ENCODE measurements around the gene CPED1. TPM values are rescaled to one million over a fixed set of nuclear protein-coding genes. Genes with fewer than 3 reads are reported as not detected.
"Not testable (repeated sequence)": the region's sequence is repeated elsewhere in the genome, so short reads cannot be mapped to it uniquely, and the experiment has no call there.

The CPED1 gene
- total RNA-seq, 2 experiments from 2014 or later = not detected

GRCh38 chr7:121244120-121244870 is 255.8 kb downstream of the CPED1 start:
- ATAC-seq (no peak), DNase-seq (no peak)
- TF ChIP-seq CTCF (IDR thresholded peaks at IDR 0.05) = no peak
- intact Hi-C loops (cut with micrococcal nuclease) = no loop called here
- H3K27ac Mint-ChIP-seq = no peak overlapping the region
- no peaks in the 10 kb centered on the region for H3K27me3 Mint-ChIP-seq
- ChIA-PET POLR2A (no interaction called here), CTCF (no interaction called here)
- no peaks in the 10 kb centered on the region for H3K36me3 Mint-ChIP-seq (ENCODE audit: low read depth)
- H3K9me3 Mint-ChIP-seq = peaks cover 6% of the 10 kb centered on the region
- H3K4me3 Mint-ChIP-seq = no peak overlapping the region
- H3K4me1 Mint-ChIP-seq (ENCODE audit: low read depth) = no peaks in the 10 kb centered on the region

GRCh38 chr7:121251367-121251766 is 262.9 kb downstream of the CPED1 start:
- H3K4me1 Mint-ChIP-seq (ENCODE audit: low read depth); H3K4me3 Mint-ChIP-seq; POLR2A ChIA-PET; H3K27ac Mint-ChIP-seq; H3K9me3 Mint-ChIP-seq; DNase-seq; H3K27me3 Mint-ChIP-seq; intact Hi-C loops (cut with micrococcal nuclease); CTCF ChIA-PET; ATAC-seq; H3K36me3 Mint-ChIP-seq (ENCODE audit: low read depth): not testable (repeated sequence)

GRCh38 chr7:121252523-121253235 is 264.2 kb downstream of the CPED1 start:
- H3K9me3 Mint-ChIP-seq; H3K27me3 Mint-ChIP-seq; H3K27ac Mint-ChIP-seq; POLR2A ChIA-PET; H3K4me3 Mint-ChIP-seq; H3K36me3 Mint-ChIP-seq (ENCODE audit: low read depth); H3K4me1 Mint-ChIP-seq (ENCODE audit: low read depth); CTCF ChIA-PET; intact Hi-C loops (cut with micrococcal nuclease); DNase-seq; ATAC-seq: not testable (repeated sequence)

GRCh38 chr7:121259826-121260225 is 271.3 kb downstream of the CPED1 start:
- no peaks in the 10 kb centered on the region for H3K4me1 Mint-ChIP-seq (ENCODE audit: low read depth)
- no peak for TF ChIP-seq CTCF (IDR thresholded peaks at IDR 0.05)
- no peak overlapping the region for H3K27ac Mint-ChIP-seq
- ChIA-PET CTCF (interaction anchor here (1.2 kb wide), 1 partner anchor 14 kb away, joined by 8 read pairs; no protein-coding TSS in a partner anchor), POLR2A (no interaction called here)
- intact Hi-C loops (cut with micrococcal nuclease) = no loop called here
- DNase-seq = no peak
- no peak overlapping the region for H3K4me3 Mint-ChIP-seq
- H3K36me3 Mint-ChIP-seq (ENCODE audit: low read depth) = no peaks in the 10 kb centered on the region
- no peak for ATAC-seq
- H3K9me3 Mint-ChIP-seq = peaks cover 1% of the 10 kb centered on the region
- H3K27me3 Mint-ChIP-seq = peaks cover 3% of the 10 kb centered on the region

- CTCF ChIA-PET = interaction anchor here (1.2 kb wide), 1 partner anchor 13 kb away, joined by 8 read pairs; no protein-coding TSS in a partner anchor
- POLR2A ChIA-PET = no interaction called here
- no peak overlapping the region for H3K4me3 Mint-ChIP-seq
- intact Hi-C loops (cut with micrococcal nuclease) = no loop called here
- no peak overlapping the region for H3K27ac Mint-ChIP-seq
- DNase-seq (no peak), ATAC-seq (no peak)
- H3K9me3 Mint-ChIP-seq = no peaks in the 10 kb centered on the region
- H3K27me3 Mint-ChIP-seq = peaks cover 7% of the 10 kb centered on the region
- TF ChIP-seq CTCF (IDR thresholded peaks at IDR 0.05) = no peak
- H3K4me1 Mint-ChIP-seq (ENCODE audit: low read depth) = no peaks in the 10 kb centered on the region
- no peaks in the 10 kb centered on the region for H3K36me3 Mint-ChIP-seq (ENCODE audit: low read depth)
Measured at GRCh38 chr7:121261207-121261884, 272.8 kb downstream of the CPED1 start.

All from activated CD8-positive, alpha-beta T cell treated with anti-CD3 and anti-CD28 coated beads for 36 hours (primary cell).